Loucy (cell line): Measurements from ENCODE around the gene B4GALNT4.

Experiments used
- H2AFZ ChIP-seq: fragments of 200-600 bp; sonication (generic); 2 replicates; pipeline ENCODE4 v1.6.0; 2016; ENCODE audit warnings: antibody characterized with exemption, mild to moderate bottlenecking, low read length, moderate library complexity
- H3F3A ChIP-seq: fragments of 200-600 bp; 2 replicates; pipeline ENCODE4 v1.6.0; 2016; ENCODE audit warnings: antibody characterized with exemption, low read depth, mild to moderate bottlenecking
- H3K27me3 ChIP-seq: fragments of 200-600 bp; sonication (generic); 2 replicates; pipeline ENCODE4 v1.6.1; 2014; ENCODE audit warnings: low read length, mild to moderate bottlenecking; ENCODE audit not compliant: insufficient read depth, poor library complexity, severe bottlenecking
- H3K36me3 ChIP-seq: fragments of 200-600 bp; sonication (generic); 2 replicates; pipeline ENCODE4 v1.6.1; 2016; ENCODE audit warnings: low read length; ENCODE audit not compliant: insufficient read depth
- H3K4me1 ChIP-seq: fragments of 200-600 bp; sonication (generic); 2 replicates; pipeline ENCODE4 v1.5.1; 2014; ENCODE audit warnings: low read length, mild to moderate bottlenecking; ENCODE audit not compliant: insufficient read depth, poor library complexity, severe bottlenecking
- H3K4me2 ChIP-seq: fragments of 200-600 bp; sonication (generic); 2 replicates; pipeline ENCODE4 v1.6.0; 2014; ENCODE audit warnings: antibody characterized with exemption, low read length, low read depth, mild to moderate bottlenecking; ENCODE audit not compliant: poor library complexity, severe bottlenecking
- H3K4me3 ChIP-seq: fragments of 200-600 bp; sonication (generic); 2 replicates; pipeline ENCODE4 v1.5.1; 2014; ENCODE audit warnings: low read length, mild to moderate bottlenecking, mixed read lengths; ENCODE audit not compliant: poor library complexity, severe bottlenecking
- H3K79me2 ChIP-seq: fragments of 200-600 bp; sonication (generic); 2 replicates; pipeline ENCODE4 v1.6.1; 2014; ENCODE audit warnings: low read length; ENCODE audit not compliant: insufficient read depth
- H3K9ac ChIP-seq: fragments of 200-600 bp; sonication (generic); 2 replicates; pipeline ENCODE4 v1.6.0; 2014; ENCODE audit warnings: mild to moderate bottlenecking, low read depth, low read length, moderate library complexity; ENCODE audit not compliant: poor library complexity, severe bottlenecking
- H3K9me2 ChIP-seq: fragments of 200-600 bp; sonication (generic); replicated peaks from 2 replicates; pipeline ENCODE4 v1.6.1; 2016; ENCODE audit warnings: low read depth, low read length, mixed read lengths
- H3K9me3 ChIP-seq: fragments of 200-600 bp; sonication (generic); 2 replicates; pipeline ENCODE4 v1.6.1; 2014; ENCODE audit warnings: mild to moderate bottlenecking, antibody characterized with exemption, low read length, low read depth; ENCODE audit not compliant: insufficient read depth
- H4K20me1 ChIP-seq: fragments of 200-600 bp; sonication (generic); 2 replicates; pipeline ENCODE4 v1.6.0; 2014; ENCODE audit warnings: antibody characterized with exemption, low read length, mild to moderate bottlenecking; ENCODE audit not compliant: insufficient read depth, poor library complexity, severe bottlenecking
- CTCF ChIP-seq: fragments of 200-600 bp; sonication (generic); conservative IDR thresholded peaks from 2 replicates; pipeline ENCODE4 v1.5.1; 2014; ENCODE audit warnings: mild to moderate bottlenecking, antibody characterized with exemption, low read length
- EZH2phosphoT487 ChIP-seq: fragments of 200-600 bp; IDR thresholded peaks from 2 replicates; pipeline ENCODE4 v1.6.1; 2018; ENCODE audit warnings: antibody characterized with exemption, mild to moderate bottlenecking, moderate library complexity, borderline replicate concordance

Gene B4GALNT4

GRCh38 chr11:377174-377865, 8.0 kb downstream of the B4GALNT4 start:
- Histone ChIP-seq H3F3A (no peaks in the 10 kb centered on the region), H3K79me2 (no peaks in the 10 kb centered on the region)
- TF ChIP-seq CTCF: no peak
- TF ChIP-seq EZH2phosphoT487: no peak

DNA sequence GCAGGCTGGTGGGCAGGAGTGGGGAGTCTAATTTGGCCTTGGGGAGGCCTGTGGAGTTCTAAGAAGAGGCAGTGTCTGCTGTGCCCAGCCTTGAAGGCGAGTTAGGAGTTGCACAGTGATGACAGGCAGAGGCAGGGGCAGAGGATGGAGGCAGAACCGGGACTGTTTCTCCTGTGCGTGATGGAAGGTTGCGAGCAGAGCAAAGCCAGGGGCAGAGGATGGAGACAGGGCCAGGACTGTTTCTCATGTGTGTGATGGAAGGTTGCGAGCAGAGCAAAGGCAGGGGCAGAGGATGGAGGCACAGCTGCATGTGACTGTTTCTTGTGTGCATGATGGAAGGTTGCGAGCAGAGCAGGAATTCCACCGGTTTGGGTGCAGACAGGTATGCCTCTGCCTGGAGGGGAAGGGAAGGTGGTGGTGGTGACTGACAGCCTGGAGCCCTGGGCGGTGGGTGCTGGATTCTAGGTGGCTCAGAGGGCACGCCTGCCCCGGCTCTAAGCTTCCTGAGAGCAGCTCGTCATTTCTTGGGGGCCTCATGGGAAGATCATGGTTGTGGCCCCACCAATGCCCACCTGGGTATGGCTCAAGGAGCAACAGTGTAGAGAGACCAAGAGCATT, 8.7 kb downstream of the B4GALNT4 start:
- Histone ChIP-seq H3K4me3 (no peak overlapping the region), H3K4me2 (no peak overlapping the region), H3K36me3 (no peaks in the 10 kb centered on the region), H3K9ac (no peak overlapping the region), H3K9me2 (no peaks in the 10 kb centered on the region), H4K20me1 (no peaks in the 10 kb centered on the region), H3K79me2 (no peaks in the 10 kb centered on the region), H3F3A (no peaks in the 10 kb centered on the region), H3K9me3 (no peaks in the 10 kb centered on the region; the same call in 1 of the 2 replicates), H2AFZ (no peak overlapping the region), H3K27me3 (no peaks in the 10 kb centered on the region), H3K4me1 (peaks cover 10% of the 10 kb centered on the region)
- no peak for TF ChIP-seq EZH2phosphoT487
- TF ChIP-seq CTCF: no peak

More at GRCh38 chr11:377174-377865, 8.0 kb downstream of the B4GALNT4 start:
- Histone ChIP-seq H2AFZ (no peak overlapping the region), H3K9ac (no peak overlapping the region), H3K4me2 (no peak overlapping the region), H3K4me1 (peaks cover 5% of the 10 kb centered on the region), H3K27me3 (no peaks in the 10 kb centered on the region), H3K9me3 (no peaks in the 10 kb centered on the region; the same call in 1 of the 2 replicates), H4K20me1 (no peaks in the 10 kb centered on the region), H3K36me3 (no peaks in the 10 kb centered on the region), H3K9me2 (no peaks in the 10 kb centered on the region), H3K4me3 (no peak overlapping the region)

GRCh38 chr11:379205-380094, 10.2 kb downstream of the B4GALNT4 start:
- Histone ChIP-seq H3K79me2 (no peaks in the 10 kb centered on the region), H3K4me1 (peaks cover 11% of the 10 kb centered on the region), H3K9me3 (no peaks in the 10 kb centered on the region; the same call in 1 of the 2 replicates), H3K4me2 (no peak overlapping the region), H3K9ac (no peak overlapping the region), H2AFZ (no peak overlapping the region), H3F3A (no peaks in the 10 kb centered on the region), H3K9me2 (no peaks in the 10 kb centered on the region), H3K4me3 (no peak overlapping the region), H4K20me1 (no peaks in the 10 kb centered on the region), H3K36me3 (no peaks in the 10 kb centered on the region), H3K27me3 (no peaks in the 10 kb centered on the region)
- TF ChIP-seq EZH2phosphoT487 (no peak), CTCF (no peak)
